NCI-H345 treated with DMSO at 0.1 percent for 48 hours (cell line): Measurements from ENCODE around the gene PLK1.
"Not testable (repeated sequence)": the region's sequence is repeated elsewhere in the genome, so short reads cannot be mapped to it uniquely, and the experiment has no call there.

Source experiments
- DNase-seq: peaks from one replicate; lab custom pipeline; 2025; ENCODE audit not compliant: unreplicated experiment; lab: John Stamatoyannopoulos, UW

PLK1 gene

DNA sequence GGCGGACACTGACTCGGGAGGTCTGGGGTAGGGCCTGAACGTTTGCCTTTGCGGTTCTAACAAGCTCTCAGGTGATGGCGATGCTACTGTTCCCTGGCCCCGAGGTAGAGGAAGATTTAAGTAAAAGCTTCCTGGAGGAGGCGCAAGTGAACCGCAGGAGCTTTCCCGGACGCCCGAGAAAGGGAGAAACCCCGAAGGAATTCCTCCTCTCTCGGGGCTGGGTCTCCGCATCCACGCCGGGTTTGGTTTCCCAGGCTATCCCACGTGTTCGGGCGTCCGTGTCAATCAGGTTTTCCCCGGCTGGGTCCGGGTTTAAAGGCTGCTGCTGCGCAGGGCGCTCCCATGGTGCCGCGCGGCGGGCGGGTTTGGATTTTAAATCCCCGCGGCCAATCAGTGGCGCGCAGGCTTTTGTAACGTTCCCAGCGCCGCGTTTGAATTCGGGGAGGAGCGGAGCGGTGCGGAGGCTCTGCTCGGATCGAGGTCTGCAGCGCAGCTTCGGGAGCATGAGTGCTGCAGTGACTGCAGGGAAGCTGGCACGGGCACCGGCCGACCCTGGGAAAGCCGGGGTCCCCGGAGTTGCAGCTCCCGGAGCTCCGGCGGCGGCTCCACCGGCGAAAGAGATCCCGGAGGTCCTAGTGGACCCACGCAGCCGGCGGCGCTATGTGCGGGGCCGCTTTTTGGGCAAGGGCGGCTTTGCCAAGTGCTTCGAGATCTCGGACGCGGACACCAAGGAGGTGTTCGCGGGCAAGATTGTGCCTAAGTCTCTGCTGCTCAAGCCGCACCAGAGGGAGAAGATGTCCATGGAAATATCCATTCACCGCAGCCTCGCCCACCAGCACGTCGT lies at the start of gene PLK1:
Gene PLK1 (plus strand): TSS at position 460 of the 844 bp plus-strand sequence. CDS start 44 bp downstream, at position 504.
- peak; percentile 68 for DNase-seq

DNA sequence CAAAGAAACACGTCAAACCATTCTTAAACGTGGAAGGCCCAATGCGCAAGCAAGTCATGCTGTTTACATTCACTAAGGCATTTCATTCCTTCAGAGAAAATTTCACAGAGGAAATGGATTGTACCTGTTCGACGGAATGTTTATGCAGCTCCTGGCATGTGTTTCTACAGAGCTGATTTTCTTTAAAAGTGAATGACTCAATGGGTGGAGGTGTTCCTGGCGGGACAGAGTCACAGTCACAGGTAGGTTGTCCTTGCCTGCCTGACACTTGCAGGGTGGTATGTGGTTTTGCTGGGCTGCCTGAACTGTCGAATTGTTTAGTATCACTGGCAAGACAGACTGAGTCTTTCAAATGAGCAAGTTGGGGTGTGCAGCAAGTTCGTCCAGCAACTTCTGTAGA lies 49.2 kb upstream of the PLK1 start:
- DNase-seq = no peak

DNA sequence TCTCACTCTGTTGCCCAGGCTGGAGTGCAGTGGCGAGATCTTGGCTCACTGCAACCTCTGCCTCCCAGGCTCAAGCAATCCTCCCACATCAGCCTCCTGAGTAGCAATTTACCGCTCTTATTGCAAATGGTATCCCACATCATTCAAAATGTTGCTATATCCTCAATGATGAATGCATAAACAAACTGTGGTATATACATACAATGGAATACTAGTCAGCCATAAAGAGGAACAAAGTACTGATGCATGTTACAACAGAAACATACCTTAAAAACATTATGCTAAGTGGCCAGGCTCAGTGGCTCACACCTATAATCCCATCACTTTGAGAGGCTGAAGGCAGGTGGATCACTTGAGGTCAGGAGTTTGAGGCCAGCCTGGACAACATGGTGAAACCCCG lies 46.8 kb upstream of the PLK1 start:
- DNase-seq = not testable (repeated sequence)

- no peak for DNase-seq
Measured at GRCh38 chr16:23634461-23635036, 44.1 kb upstream of the PLK1 start.

- no peak for DNase-seq
Measured at GRCh38 chr16:23635958-23636357, 42.7 kb upstream of the PLK1 start.

- no peak for DNase-seq
Measured at GRCh38 chr16:23640615-23640930, 38.1 kb upstream of the PLK1 start.

DNA sequence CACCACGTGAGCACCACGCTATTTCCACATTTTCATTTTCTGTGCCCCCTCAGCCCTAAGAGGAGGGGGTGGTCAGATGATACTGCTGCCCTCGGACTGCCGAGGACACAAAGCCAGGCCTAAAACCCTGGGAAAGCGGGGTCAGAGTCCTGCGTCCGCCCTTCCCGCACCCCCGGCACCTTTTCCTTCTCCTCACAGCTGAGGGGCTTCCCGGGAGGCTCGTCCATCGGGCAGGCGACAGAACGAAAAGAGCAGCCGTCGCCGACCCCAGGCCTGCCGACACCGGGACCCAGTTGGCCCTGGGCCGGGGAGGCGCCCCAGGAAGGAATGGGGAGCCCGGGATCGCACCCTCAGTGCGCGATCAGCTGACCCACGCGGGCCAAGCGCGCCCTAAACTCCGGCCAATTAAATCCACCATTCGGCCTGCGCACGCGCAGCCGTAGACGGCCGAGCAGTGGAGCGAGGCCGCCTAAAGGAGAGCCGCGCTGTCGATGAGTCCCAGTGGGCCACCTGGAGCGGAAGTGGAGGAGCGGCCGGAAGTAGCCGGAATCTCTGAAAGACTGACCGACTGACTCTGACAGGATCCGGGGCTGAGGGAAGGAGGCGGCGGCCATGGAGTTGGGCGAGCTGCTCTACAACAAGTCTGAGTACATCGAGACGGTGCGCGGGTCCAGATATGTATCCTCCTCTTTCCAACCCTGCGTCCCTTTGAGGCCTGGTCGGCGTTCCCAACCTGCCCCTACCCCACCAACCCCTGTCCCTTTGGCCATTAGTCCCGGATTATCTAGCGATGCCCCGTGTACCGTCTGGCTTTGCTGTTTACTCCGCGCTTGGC lies 37.5 kb upstream of the PLK1 start, which contains the start of the genes DCTN5 and PALB2:
Gene DCTN5 (plus strand): TSS at position 536 of the 835 bp plus-strand sequence. CDS start 77 bp downstream, at position 613.
Gene PALB2 (minus strand): TSS at position 380 of the 835 bp plus-strand sequence. CDS start 153 bp downstream, at position 227.
- DNase-seq = peak; percentile 79

GRCh38 chr16:23642246-23642774 lies 36.4 kb upstream of the PLK1 start:
- DNase-seq = no peak

GRCh38 chr16:23650674-23651416 lies 27.8 kb upstream of the PLK1 start:
- DNase-seq = no peak

- DNase-seq = no peak
Measured at GRCh38 chr16:23651943-23652468, 26.7 kb upstream of the PLK1 start.

- no peak for DNase-seq
Measured at GRCh38 chr16:23663918-23664317, 14.8 kb upstream of the PLK1 start.

DNA sequence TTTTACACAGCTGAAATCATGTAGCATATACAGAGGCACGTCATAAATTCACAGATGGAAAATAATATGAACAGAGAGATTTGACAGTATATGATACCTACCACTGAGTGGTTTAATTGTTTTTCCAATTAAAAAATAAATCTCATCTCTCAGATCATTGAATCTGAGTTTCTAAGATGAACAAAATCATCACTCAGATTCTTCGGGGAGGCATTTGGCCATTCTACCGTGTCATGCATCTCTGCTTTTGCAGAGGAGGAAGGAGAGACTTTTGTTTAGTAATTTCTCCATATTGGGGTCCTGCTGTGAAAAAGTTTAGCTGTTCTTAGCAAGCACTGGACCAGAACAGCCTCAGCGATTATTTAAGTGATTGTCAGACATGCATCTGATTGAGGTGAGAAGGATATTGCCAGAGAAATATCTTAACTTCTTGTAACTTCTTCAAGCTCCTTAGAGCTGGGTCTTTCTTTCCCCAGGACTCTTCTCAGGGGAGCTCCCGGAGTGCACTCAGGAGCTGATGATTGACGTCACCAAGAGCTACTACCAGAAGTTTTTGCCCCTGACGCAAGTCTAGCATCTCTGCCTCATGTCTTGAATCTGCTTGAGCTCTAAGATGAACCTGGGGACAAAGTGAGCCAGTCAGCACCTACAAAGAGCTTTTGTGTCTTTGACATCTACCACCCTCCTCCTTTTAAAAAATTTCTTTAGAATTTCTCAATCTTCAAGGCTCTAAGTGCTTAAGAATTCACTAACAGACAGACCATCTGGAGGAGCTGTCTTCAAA lies 11.9 kb upstream of the PLK1 start:
- no peak for DNase-seq

- DNase-seq = no peak
Measured at GRCh38 chr16:23667355-23667659, 11.4 kb upstream of the PLK1 start.

- no peak for DNase-seq
Measured at GRCh38 chr16:23668225-23668624, 10.5 kb upstream of the PLK1 start.

GRCh38 chr16:23668873-23669272 lies 9.8 kb upstream of the PLK1 start:
- DNase-seq = no peak

GRCh38 chr16:23670137-23670776 lies 8.4 kb upstream of the PLK1 start:
- DNase-seq = no peak

GRCh38 chr16:23673971-23674614 lies 4.6 kb upstream of the PLK1 start:
- no peak for DNase-seq

- no peak for DNase-seq
Measured at GRCh38 chr16:23676924-23677480, 1.7 kb upstream of the PLK1 start.
